Measurements from ENCODE around the gene ZNF367.

ZNF367 gene

DNA sequence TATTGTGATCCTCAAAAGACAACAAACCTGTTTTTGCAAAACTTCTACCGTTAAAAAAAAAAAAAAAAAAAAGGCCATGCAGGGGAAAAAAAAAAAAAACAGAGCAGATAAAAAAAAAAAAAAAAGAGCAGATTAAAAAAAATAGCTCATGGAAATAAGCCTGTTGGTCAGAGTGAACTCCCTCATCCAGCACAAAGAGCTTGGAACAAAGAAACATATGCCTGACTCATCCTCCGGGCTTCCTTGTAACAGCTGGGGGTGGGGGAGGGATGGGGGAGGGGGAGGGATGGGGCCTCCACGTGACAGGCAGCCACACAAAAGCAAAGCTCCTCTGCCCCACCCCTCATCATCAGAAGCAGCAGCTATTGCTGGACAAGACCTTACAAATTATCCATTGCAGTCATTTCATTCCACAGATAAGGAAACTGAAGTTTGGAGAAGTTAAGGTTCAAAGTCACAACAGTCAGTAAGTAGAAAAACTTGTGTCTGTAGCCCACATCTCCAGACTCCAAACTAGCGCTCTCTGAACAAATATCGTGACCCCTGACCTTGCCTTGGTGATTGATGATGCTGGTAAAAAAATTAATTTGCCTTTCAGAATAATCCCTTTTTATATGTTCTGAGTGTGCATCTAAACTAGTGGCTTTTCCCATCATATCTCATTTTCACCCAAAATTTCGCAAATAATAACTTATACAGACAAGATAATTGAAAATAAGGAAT, 73.6 kb downstream of the ZNF367 start:
- TF ChIP-seq, protein P1, sequence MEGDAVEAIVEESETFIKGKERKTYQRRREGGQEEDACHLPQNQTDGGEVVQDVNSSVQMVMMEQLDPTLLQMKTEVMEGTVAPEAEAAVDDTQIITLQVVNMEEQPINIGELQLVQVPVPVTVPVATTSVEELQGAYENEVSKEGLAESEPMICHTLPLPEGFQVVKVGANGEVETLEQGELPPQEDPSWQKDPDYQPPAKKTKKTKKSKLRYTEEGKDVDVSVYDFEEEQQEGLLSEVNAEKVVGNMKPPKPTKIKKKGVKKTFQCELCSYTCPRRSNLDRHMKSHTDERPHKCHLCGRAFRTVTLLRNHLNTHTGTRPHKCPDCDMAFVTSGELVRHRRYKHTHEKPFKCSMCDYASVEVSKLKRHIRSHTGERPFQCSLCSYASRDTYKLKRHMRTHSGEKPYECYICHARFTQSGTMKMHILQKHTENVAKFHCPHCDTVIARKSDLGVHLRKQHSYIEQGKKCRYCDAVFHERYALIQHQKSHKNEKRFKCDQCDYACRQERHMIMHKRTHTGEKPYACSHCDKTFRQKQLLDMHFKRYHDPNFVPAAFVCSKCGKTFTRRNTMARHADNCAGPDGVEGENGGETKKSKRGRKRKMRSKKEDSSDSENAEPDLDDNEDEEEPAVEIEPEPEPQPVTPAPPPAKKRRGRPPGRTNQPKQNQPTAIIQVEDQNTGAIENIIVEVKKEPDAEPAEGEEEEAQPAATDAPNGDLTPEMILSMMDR (IDR thresholded peaks at IDR 0.05), result no peak

DNA sequence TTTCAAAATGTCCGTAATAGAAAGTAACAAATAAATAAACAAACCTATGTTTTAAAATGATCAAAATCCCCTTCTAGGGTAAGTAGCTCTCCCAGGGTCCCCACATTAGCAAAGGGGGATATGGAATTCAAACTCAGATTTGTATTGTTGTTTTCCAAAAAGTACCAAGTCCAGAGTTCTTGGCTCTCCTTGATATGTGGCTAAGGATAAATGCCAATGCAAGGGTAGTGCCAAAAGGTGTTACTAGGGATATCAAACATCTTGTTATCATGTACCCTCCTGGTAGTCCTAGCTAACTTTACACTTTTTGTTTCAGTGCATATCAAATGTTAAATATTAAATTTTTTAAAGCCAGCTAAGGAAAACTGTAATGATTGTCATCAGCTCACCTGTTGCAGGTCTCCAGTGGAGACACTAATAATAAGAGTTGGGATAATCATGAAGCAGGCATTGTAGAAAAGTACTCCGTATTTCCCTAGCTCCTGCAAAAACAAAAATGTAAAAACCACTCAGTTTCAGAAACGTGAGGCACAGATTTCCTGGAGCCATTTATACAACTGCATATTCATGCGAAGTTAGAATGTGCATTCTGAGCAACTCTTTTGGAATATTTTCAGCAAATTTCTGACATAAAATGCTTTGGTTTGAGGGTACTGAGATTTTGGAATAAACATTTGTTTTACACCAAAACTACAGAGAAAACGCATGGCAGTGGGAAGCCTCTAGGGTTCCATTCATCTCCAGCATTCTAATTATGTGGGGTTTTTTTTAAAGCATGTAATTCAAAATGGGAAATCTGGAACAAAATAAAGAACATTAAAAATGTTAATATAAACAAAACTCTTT, 74.4 kb downstream of the ZNF367 start:
- TF ChIP-seq, protein P1 (IDR thresholded peaks at IDR 0.05), result no peak

DNA sequence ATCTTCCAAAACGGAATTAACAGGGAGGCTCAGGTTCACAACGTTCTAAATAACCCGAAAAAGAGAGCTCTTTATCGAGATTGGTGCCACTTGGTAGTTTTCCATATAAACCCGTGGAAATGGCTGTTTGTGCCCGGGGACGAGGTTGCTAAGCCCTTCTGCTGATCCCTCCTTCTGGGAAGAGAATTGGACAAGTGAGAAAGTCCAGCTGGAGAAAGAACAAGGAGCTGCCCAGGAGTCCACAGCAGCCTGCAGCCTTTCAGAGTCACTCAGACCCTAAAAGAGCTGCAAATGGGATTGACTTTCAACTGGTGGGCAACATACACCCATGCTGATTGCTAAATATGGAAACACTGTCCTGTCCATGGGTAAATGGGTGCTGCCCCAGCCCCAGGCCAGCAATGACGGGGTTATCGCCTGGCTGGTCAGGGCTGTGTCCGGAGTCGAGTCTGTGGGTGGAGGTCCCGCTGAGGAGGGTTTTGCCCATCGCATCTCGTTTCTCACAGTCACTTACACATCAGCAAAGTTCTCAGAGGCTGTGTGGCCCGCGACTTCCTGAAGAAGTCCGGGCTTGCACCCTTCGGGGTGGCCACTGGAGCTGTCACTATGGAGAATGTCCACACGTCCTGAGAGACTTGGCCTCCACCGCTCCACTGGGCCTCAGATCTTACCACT, 75.5 kb downstream of the ZNF367 start:
- TF ChIP-seq, protein P1 (IDR thresholded peaks at IDR 0.05), result no peak

DNA sequence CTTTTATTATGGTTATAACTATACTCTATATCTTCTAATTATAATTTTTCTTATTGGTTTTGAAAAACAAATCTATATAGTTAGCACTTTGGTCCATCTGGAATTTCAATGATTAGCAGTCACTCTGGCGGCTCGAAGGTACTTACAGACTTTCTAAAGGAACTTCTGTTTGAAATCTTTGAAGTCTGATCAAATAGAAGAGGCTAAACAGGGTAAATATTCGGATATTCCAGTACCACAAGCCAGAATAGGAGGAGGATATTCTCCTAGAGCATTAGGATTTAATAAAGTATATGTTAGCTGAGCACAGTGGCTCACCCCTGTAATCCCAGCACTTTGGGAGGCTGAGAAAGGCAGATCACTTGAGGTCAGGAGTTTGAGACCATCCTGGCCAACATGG, 77.5 kb downstream of the ZNF367 start:
- TF ChIP-seq, protein P1 (IDR thresholded peaks at IDR 0.05), result no peak

DNA sequence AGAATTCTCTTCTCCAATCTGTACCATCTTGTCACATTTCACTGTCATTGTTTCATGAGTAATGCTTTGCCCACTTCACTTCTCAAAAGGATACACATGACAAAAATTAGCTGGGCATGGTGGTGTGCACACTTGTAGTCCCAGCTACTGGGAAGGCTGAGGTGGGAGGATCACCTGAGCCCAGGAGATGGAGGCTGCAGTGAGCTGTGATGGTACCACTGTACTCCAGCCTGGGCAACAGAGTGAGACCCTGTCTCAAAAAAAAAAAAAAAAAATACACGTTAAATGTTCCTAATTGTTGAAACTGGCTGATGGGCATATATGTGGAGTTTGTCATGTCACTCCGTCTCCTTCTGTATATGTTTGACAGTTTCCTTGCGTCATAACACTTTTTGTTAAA, 79.9 kb downstream of the ZNF367 start:
- TF ChIP-seq, protein P1 (IDR thresholded peaks at IDR 0.05), result no peak
